Measurements from ENCODE around the gene ORC2.
"Not testable (repeated sequence)": the region's sequence is repeated elsewhere in the genome, so short reads cannot be mapped to it uniquely, and the experiment has no call there.

The ORC2 gene

GRCh38 chr2:200987137-200987536 lies 23.7 kb upstream of the ORC2 start:
- ChIA-PET CTCF (interaction anchor here (0.6 kb wide), 1 partner anchor 284 kb away, joined by 3 read pairs; no protein-coding TSS in a partner anchor), POLR2A (ENCODE audit: low non-redundant PET) (no interaction called here)
- H3K27ac ChIP-seq = no peak overlapping the region
- TF ChIP-seq CTCF (conservative IDR thresholded peaks at IDR 0.05; ENCODE audit: low read depth) = no peak
- DNase-seq (ENCODE audit: low spot score) = no peak

GRCh38 chr2:200985799-200986198 lies 22.3 kb upstream of the ORC2 start:
- no peak for TF ChIP-seq CTCF (conservative IDR thresholded peaks at IDR 0.05; ENCODE audit: low read depth)
- no peak for DNase-seq (ENCODE audit: low spot score)
- no peak overlapping the region for H3K27ac ChIP-seq
- ChIA-PET POLR2A (ENCODE audit: low non-redundant PET) (no interaction called here), CTCF (interaction anchor here (0.7 kb wide), 1 partner anchor 118 kb away, joined by 3 read pairs; no protein-coding TSS in a partner anchor)

- no peak overlapping the region for H3K27ac ChIP-seq
- no peak for TF ChIP-seq CTCF (conservative IDR thresholded peaks at IDR 0.05; ENCODE audit: low read depth)
- DNase-seq (ENCODE audit: low spot score) = no peak
- ChIA-PET POLR2A (ENCODE audit: low non-redundant PET) (no interaction called here), CTCF (no interaction called here)
These were observed 13.2 kb upstream of the ORC2 start for GRCh38 chr2:200976710-200977109.

GRCh38 chr2:200975672-200976071 lies 12.2 kb upstream of the ORC2 start:
- no peak for DNase-seq (ENCODE audit: low spot score)
- TF ChIP-seq CTCF (conservative IDR thresholded peaks at IDR 0.05; ENCODE audit: low read depth) = no peak
- H3K27ac ChIP-seq = no peak overlapping the region
- ChIA-PET CTCF (no interaction called here), POLR2A (ENCODE audit: low non-redundant PET) (no interaction called here)

- POLR2A ChIA-PET (ENCODE audit: low non-redundant PET) = not testable (repeated sequence)
These were observed 6.6 kb upstream of the ORC2 start for GRCh38 chr2:200970057-200970456.

GRCh38 chr2:200968735-200969134 lies 5.3 kb upstream of the ORC2 start:
- POLR2A ChIA-PET (ENCODE audit: low non-redundant PET) = no interaction called here
- no peak overlapping the region for H3K27ac ChIP-seq
- no peak for DNase-seq (ENCODE audit: low spot score)
- CTCF ChIA-PET = no interaction called here
- TF ChIP-seq CTCF (conservative IDR thresholded peaks at IDR 0.05; ENCODE audit: low read depth) = no peak

More at GRCh38 chr2:200970057-200970456, 6.6 kb upstream of the ORC2 start:
- DNase-seq (ENCODE audit: low spot score); H3K27ac ChIP-seq: not testable (repeated sequence)
- CTCF ChIA-PET = interaction anchor here (0.6 to 1.2 kb wide), 2 partner anchors 14 to 208 kb away, joined by 4 to 6 read pairs; no protein-coding TSS in a partner anchor

- TF ChIP-seq CTCF (conservative IDR thresholded peaks at IDR 0.05; ENCODE audit: low read depth) = no peak
- ChIA-PET CTCF (no interaction called here), POLR2A (ENCODE audit: low non-redundant PET) (no interaction called here)
- DNase-seq (ENCODE audit: low spot score) = no peak
- no peak overlapping the region; the same call in 1 of the 2 replicates for H3K27ac ChIP-seq
These were observed 4.7 kb upstream of the ORC2 start for GRCh38 chr2:200968162-200968561.
